Fibroblast of lung (primary cell): ENCODE measurements around the gene CCM2L. TPM values are rescaled to one million over a fixed set of nuclear protein-coding genes. Genes with fewer than 3 reads are reported as not detected.

Experiments
- DNase-seq, 2 donors: peaks; one replicate each; pipeline versions ENCODE4 v3.0.0 to v3.0.0-alpha.2; 2010; ENCODE audit warnings: low read depth in 2 of 2
- H2AFZ ChIP-seq: 2 replicates; pipeline ENCODE4 v1.5.1; 2012; ENCODE audit warnings: low read length, control low read depth, inconsistent platforms
- H3K27ac ChIP-seq: 2 replicates; pipeline ENCODE4 v1.5.1; 2011; ENCODE audit warnings: low read length, control low read depth; ENCODE audit not compliant: insufficient read depth
- H3K27me3 ChIP-seq: 2 replicates; pipeline ENCODE4 v1.5.1; 2011; ENCODE audit warnings: mild to moderate bottlenecking, low read length; ENCODE audit not compliant: control insufficient read depth, insufficient read depth
- H3K36me3 ChIP-seq: 2 replicates; pipeline ENCODE4 v1.5.1; 2011; ENCODE audit warnings: low read length; ENCODE audit not compliant: control insufficient read depth, insufficient read depth
- H3K4me1 ChIP-seq: 2 replicates; pipeline ENCODE4 v1.5.1; 2011; ENCODE audit warnings: low read length; ENCODE audit not compliant: control insufficient read depth, insufficient read depth; ENCODE audit errors: extremely low read depth
- H3K4me2 ChIP-seq: 2 replicates; pipeline ENCODE4 v1.5.1; 2011; ENCODE audit warnings: low read length, control low read depth; ENCODE audit not compliant: insufficient read depth; ENCODE audit errors: extremely low read depth
- H3K4me3 ChIP-seq, 4 experiments: fragments of 200-600 bp in 1 of 4; sonication (generic) in 1 of 4; replicated peaks in 1 of 4; 2 replicates each; pipeline ENCODE4 v1.5.1; 2011 to 2016; ENCODE audit warnings: low read length in 4 of 4, low read depth in 3 of 4, mild to moderate bottlenecking in 3 of 4, control low read depth in 2 of 4, inconsistent platforms in 1 of 4, mixed read lengths in 1 of 4; ENCODE audit not compliant: insufficient read depth in 1 of 4; ENCODE audit errors: control extremely low read depth in 1 of 4
- H3K79me2 ChIP-seq: 2 replicates; pipeline ENCODE4 v1.5.1; 2012; ENCODE audit warnings: mild to moderate bottlenecking, low read length, inconsistent platforms; ENCODE audit not compliant: control insufficient read depth, insufficient read depth
- H3K9ac ChIP-seq: 2 replicates; pipeline ENCODE4 v1.5.1; 2011; ENCODE audit warnings: mild to moderate bottlenecking, low read length, control low read depth; ENCODE audit not compliant: insufficient read depth
- H3K9me3 ChIP-seq: 2 replicates; pipeline ENCODE4 v1.5.1; 2012; ENCODE audit warnings: low read depth, low read length; ENCODE audit not compliant: control insufficient read depth, insufficient read depth
- H4K20me1 ChIP-seq: 2 replicates; pipeline ENCODE4 v1.5.1; 2011; ENCODE audit warnings: low read length; ENCODE audit not compliant: control insufficient read depth, insufficient read depth; ENCODE audit errors: extremely low read depth
- CTCF ChIP-seq, 2 donors: IDR thresholded peaks in 1 of 2; conservative IDR thresholded peaks in 1 of 2; 1 replicate in 1 of 2; 2 replicates in 1 of 2; pipeline ENCODE4 v1.5.1; 2011 to 2012; ENCODE audit warnings: low read length in 2 of 2, control low read depth in 1 of 2, inconsistent platforms in 1 of 2, low read depth in 1 of 2, mild to moderate bottlenecking in 1 of 2
- EZH2 ChIP-seq: IDR thresholded peaks from 2 replicates; pipeline ENCODE4 v1.5.1; 2012; ENCODE audit warnings: low read length, control low read depth, mild to moderate bottlenecking; ENCODE audit errors: missing control alignments
- polyA plus RNA-seq, 2 donors: library from polyadenylated mRNA; depleted of rRNA in 1 of 2; stranded (reverse) in 1 of 2; unstranded in 1 of 2; fragments of >200 nt; gene quantifications; 2 replicates each; pipeline ENCODE4 v1.2.1, GENCODE V29; 2011 to 2012; ENCODE audit warnings: missing spikeins in 1 of 2
- total RNA-seq: library from RNA; depleted of rRNA; stranded (reverse); fragments of >200 nt; gene quantifications from 2 replicates; pipeline ENCODE4 v1.2.1, GENCODE V29; 2014

The CCM2L gene
- total and polyA plus RNA-seq, 2 donors (not counting 1 experiment from before 2014, with no cell fraction given) = not detected

- Histone ChIP-seq H2AFZ (no peak overlapping the region), H3K4me3 (no peak overlapping the region), H3K4me1 (no peaks in the 10 kb centered on the region), H3K27me3 (peaks cover 8% of the 10 kb centered on the region), H4K20me1 (no peaks in the 10 kb centered on the region), H3K79me2 (no peaks in the 10 kb centered on the region), H3K4me2 (no peak overlapping the region), H3K27ac (no peak overlapping the region), H3K36me3 (no peaks in the 10 kb centered on the region), H3K9me3 (no peaks in the 10 kb centered on the region), H3K9ac (no peak overlapping the region)
- TF ChIP-seq CTCF (conservative IDR thresholded peaks at IDR 0.05 in 1 of 2, IDR thresholded peaks at IDR 0.05 in 1 of 2; ENCODE audit: low read depth in 1 of 2, low read length in 2 of 2) = no peak
- no peak for TF ChIP-seq EZH2
- no peak for DNase-seq
Measured at GRCh38 chr20:31984981-31985471, 25.2 kb upstream of the CCM2L start.

- no peak overlapping the region for H3K27ac ChIP-seq
- H3K4me2 ChIP-seq = no peak overlapping the region
- peaks cover 10% of the 10 kb centered on the region for H3K27me3 ChIP-seq
- DNase-seq = no peak
- no peaks in the 10 kb centered on the region for H3K9me3 ChIP-seq
- no peaks in the 10 kb centered on the region for H4K20me1 ChIP-seq
- no peaks in the 10 kb centered on the region for H3K36me3 ChIP-seq
- no peaks in the 10 kb centered on the region for H3K79me2 ChIP-seq
- no peak overlapping the region for H3K9ac ChIP-seq
- H3K4me1 ChIP-seq = no peaks in the 10 kb centered on the region
- no peak overlapping the region for H2AFZ ChIP-seq
- no peak for TF ChIP-seq EZH2
- TF ChIP-seq CTCF (conservative IDR thresholded peaks at IDR 0.05 in 1 of 2, IDR thresholded peaks at IDR 0.05 in 1 of 2; ENCODE audit: low read depth in 1 of 2, low read length in 2 of 2) = no peak
- no peak overlapping the region for H3K4me3 ChIP-seq
Measured at GRCh38 chr20:31987744-31988143, 22.5 kb upstream of the CCM2L start.

GRCh38 chr20:31988430-31989015, 21.7 kb upstream of the CCM2L start:
- no peak for DNase-seq
- no peak overlapping the region for H3K4me2 ChIP-seq

More at GRCh38 chr20:31988430-31989015, 21.7 kb upstream of the CCM2L start:
- Histone ChIP-seq H3K9ac (no peak overlapping the region), H3K4me3 (no peak overlapping the region), H3K4me1 (no peaks in the 10 kb centered on the region), H3K36me3 (no peaks in the 10 kb centered on the region), H3K9me3 (no peaks in the 10 kb centered on the region), H3K27ac (no peak overlapping the region), H3K27me3 (peaks cover 10% of the 10 kb centered on the region), H3K79me2 (no peaks in the 10 kb centered on the region), H4K20me1 (no peaks in the 10 kb centered on the region), H2AFZ (no peak overlapping the region)
- TF ChIP-seq CTCF (conservative IDR thresholded peaks at IDR 0.05 in 1 of 2, IDR thresholded peaks at IDR 0.05 in 1 of 2; ENCODE audit: low read depth in 1 of 2, low read length in 2 of 2) (no peak), EZH2 (no peak)
